Globus pallidus (tissue), 1 donor: ENCODE measurements around the gene RPL32.
"Not testable (repeated sequence)": the region's sequence is repeated elsewhere in the genome, so short reads cannot be mapped to it uniquely, and the experiment has no call there.

ENCODE experiments used
- DNase-seq: peaks from one replicate; pipeline ENCODE4 v3.0.0-alpha.2; 2015; ENCODE audit warnings: low spot score

RPL32 gene

DNA sequence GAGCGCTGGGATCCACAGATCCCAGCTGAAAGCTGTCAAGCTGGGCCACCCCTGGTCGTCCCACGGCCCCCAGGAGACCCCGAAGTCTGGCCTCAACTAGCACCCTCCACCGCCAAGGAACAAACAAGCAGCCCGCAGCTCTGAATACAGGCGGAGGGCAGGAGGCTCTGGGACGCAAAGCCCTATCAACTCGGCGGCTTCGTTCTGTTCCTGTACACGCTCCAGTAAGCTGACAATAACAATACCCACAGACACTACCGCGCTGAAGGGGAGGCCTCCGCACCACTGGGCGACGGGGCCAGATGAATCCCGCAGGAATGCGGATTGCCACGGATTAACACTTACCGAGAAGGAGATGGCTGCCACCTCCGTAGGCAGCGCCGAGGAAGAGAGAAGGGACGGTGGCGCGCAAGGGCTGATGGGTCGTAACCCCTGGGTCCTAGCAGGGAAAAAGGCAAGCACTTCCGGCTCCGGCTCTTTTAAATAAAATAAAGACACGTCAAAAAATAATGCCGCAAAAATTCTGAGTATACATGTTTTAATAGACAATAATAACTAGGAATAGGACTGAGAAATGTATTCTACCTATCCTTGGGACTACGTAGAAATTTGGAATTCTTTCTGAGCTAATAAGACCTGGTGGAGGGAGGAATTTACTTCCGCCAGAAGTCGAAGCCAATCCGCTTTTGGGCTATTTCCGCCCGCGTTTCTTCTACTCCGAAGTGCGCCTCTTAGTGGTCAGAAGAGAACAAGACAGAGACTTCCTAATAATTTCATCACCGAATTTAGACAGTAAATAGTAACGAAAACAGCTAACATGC lies at the start of gene RPL32:
Gene RPL32, minus strand, starts transcription at position 417 of the 821 bp plus-strand sequence. CDS start 1,328 bp downstream, outside the sequence.
- DNase-seq = peak; percentile 94

DNA sequence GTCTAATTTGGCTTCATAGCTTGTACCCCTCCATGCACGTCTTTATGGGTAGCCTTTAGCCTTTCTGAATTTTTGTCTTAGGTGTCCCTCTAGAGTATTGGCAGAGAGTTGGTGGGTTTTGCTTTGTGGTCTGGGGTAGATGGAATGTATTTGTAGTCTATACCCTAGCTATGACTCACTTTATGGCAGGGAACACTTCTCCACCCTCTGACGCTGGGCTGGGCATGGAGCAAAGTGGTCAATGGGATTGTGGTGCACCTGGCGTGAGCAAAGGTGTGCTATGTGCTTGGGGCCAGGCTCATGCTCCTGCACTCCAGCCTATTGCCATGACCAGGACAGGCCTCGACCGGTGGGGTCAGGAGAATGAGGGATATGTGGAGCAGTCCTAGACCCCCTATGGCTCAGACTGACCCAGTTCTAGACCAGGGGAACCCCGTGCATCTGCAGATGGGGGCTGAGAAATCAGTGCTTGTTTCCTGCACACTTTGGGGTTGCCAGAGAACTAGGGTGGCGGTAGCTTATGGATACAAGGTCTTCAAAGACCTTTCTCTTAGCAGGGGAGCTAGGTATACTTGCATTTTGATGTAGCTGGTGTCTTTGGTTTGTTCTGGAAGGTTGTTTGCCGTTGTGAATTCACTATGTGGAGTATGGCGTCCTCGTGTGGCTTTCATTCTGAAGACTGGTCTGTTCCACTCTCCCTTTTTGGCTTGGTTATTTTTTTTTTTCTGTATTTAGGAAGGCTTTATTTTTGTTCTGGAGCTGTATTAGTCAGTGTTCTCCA lies 49.4 kb upstream of the RPL32 start:
- DNase-seq = no peak

DNA sequence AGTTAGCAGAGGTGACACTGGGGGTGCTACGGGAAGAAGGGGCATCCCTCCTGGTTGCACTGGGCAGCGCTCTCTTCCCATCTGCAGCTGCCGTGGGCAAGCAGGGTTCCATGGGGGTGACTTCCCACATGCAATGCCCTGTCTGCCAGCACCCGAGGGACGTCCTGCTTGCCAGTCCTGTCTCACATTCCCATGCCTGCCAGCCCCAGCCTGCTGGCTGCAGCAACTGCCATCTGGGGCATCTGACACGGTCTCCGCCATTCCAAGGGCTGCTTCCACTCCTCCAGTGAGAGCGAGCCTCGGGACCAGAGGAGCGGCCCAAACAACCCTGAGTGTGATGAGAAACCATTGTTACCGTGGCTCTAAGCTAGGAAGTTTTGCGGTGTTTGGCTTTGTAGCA lies 45.4 kb upstream of the RPL32 start:
- no peak for DNase-seq

DNA sequence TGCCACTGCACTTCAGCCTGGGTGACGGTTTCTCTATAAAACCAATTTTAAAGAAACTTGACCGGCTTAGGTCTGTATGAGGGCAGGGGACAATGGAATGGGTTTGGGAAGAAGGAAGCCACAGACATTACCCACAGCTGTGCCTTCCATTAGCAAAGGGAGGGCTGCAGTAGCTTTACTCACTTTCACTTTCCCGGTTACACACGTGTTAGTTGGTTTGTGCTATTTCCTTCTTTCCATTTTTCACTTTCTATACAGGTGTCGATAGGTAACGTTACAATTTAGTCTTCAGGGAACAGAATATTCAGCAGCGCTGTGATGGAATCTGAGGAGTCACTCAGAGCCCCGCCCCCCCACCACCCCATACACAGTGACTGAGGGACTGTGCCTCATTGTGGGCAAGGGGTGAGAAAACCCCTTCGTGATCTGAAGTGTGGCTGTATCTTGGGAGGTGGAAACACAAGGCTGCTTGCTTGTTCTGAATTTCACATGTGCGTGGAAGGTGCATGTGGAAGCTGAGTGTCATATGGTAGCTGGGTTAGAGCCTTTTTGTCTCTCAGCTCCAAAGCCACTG lies 44.8 kb upstream of the RPL32 start:
- no peak for DNase-seq

DNA sequence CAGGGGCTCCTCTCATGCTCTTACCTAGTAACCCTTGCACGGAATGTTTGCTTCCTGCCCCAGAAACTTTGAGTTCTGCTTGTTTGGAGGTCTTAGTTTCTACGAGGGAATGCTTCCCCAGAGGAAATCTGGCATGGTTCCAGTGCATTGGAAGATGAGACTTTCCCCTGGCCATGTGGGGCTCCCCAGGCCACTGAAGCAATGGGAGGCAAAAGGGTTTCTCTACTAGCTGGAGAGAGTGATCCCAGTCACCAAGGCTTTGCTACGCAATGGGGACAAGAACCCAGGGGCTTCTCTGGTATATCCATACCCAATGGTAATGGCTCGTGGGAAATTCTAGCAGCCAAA lies 44.2 kb upstream of the RPL32 start:
- no peak for DNase-seq

DNA sequence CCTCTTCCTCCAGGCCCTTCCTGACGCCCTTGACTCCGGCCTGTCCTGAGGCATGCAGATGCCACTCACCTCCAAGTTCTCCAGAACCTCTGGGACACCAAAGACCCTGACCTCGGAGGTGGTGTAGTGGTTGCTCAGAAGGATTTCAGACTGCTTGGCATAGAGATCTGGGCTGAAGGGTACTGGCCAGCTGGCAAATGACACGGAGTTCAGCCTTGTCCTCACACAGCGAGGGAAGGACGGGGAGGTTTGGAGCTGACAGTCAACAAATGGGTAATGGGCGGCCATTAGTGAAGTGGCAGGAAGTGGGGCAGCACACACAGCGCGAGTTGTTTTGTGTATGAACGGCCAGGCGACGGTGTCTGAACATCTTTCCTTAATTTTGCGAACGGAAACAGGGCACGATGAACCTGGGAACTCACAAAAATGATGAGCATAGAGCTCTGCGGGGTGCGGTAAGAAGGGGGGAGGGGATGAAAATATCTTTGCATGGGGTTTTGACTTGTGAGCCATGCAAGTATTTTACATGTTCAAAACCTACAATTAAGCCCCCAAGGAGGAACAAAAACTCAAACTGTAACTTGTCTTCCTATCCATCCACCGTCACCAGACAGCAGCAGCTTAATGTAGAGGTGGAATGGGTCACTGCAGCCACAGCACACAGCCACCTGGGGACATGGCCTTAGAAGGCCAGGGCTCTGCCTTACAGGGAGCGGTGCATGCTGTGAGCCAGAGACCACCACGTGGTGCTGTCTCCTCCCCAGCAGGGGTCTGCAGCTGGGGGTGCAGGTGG lies 43.6 kb upstream of the RPL32 start:
- DNase-seq = no peak

DNA sequence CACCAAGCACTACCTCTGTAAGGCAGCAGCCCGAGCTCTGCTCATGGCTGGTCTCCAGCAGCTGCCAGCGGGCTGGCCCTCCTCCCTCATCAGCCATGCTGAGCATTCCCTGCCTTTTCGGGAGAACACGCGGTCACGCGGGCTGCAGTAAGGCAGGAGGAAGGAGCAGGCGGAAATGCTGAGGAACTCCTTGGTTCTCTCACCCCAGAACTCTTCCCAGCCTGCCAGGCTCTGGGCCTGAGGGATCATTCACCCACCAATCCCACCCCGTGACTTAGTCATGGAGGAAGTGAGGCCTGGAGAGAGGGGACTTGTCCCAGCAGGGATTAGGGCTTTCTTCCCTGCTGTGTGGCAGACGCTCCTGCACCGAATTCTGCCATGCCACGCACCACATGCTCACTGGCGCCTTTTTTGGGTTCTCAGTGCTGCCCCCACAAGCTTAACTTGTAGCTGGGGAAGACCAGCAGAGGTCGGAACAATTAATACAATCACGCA lies 42.9 kb upstream of the RPL32 start:
- DNase-seq = peak; percentile 61

DNA sequence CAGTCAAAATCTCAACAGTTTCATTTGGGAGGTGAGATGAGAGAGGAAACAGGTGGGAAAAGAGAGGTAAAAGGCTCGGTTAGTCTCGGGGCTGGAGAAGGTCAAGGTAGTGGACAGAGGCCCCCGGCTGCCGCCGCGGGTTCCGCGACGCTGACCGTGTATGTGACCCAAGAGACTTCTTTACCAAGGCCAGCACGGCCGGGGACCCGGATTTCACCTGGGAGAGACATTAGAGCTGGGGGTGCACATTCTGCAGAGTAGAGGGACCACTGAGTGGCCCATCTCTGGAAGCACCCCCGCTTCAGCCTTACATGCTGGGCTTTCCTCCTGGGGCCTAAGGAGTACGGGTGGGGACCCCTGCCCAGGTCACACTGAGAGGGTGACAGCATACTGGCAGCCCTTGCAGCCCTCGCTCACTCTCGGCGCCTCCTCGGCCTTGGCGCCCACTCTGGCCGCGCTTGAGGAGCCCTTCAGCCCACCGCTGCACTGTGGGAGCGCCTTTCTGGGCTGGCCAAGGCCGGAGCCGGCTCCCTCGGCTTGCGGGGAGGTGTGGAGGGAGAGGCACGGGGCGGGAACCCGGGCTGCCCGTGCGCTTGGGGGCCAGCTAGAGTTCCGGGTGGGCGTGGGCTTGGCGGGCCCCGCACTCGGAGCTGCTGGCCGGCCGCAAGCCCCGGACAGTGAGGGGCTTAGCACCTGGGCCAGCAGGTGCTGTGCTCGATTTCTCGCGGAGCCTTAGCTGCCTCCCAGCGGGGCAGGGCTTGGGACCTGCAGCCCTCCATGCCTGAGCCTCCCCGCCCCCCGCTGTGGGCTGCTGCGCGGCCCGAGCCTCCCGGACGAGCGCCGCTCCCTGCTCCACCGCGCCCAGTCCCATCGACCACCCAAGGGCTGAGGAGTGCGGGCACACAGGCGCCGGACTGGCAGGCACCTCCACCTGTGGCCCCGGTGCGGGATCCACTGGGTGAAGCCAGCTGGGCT lies 41.3 kb upstream of the RPL32 start:
- no peak for DNase-seq

DNA sequence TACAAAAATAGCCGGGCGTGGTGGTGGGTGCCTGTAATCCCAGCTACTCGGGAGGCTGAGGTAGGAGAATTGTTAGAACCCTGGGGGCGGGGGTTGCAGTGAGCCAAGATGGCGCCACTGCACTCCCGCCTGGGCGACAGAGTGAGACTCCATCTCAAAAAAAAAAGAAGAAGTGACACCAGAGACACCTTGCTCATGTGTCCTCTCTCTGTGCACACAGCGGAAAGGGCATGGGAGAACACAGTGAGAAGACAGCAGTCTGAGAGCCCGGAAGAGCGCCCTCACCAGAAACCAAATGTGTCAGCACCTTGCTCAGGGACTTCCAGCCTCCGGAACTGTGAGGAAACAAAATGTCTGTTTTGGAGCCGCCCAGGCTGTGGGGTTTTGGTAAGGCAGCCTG lies 40.5 kb upstream of the RPL32 start:
- DNase-seq = not testable (repeated sequence)

DNA sequence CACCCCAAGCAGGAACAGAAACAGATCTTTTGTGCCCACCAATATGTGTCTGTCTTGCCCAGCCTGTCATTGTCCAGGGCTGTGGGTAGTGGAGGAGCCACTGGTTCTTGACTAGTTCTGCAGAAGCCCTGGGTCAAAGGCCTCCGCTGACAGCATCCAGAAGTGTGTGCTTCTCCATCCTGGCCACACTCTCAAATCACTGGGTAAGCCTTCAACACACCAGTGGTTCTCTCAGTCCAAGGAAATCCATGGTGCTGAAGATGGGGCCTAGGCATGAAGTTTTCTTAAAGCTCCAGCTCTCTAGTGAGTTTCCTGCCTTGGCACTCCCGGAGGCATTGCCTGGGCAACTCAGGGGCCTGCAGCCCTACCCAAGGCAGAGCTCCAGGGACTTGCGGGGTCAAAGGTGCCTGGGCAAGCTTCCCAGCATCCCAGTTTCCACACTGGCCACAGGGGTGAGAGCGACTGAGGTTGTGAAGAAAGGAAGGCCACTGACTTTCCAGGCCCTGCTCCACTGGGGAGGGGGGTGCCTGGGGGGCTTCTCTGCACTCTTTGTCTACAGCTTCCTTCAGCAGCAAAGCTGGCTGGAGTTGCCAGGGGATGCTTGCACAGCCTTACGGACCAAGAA lies 37.9 kb upstream of the RPL32 start:
- peak; percentile 48 for DNase-seq

DNA sequence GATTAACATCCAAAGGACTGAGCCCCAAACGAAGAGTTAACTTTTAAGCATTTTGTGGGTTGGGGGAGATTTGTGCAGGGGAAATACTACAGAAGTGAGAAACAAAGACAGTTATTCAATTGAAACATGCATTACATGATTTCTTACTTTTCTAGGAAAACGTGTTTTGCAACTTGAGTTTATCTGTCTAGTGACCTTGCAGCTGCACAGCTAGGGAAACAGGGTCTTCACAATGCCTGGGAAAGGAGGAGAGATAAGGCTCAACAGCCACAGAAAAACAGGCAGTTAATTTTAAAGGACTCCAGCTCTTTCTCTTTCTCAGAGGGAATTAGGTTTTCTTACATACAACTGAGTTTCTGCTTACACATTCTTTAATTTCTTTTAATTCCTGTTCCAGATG lies 37.4 kb upstream of the RPL32 start:
- not testable (repeated sequence) for DNase-seq

DNA sequence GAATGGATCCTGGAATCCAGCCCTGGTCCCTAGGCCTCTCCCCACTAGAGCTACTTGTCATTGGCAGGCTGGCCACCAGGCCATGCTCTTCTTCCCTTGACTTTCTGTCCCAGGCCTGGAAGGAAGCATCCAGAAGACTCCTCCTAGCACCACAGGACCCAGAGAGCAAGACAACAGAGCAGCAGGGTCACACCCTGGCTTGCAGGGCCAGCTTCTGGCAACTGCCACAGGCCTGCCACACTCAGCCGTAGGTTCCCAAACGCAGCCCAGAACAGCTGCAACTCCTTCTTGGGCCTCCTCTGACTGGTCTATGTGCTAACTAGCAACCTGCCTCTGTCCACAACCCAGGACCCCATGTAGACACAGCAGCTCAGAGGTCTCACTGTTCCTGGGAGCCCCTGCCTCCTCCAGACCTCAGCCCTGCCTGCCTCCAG lies 36.8 kb upstream of the RPL32 start:
- no peak for DNase-seq

DNA sequence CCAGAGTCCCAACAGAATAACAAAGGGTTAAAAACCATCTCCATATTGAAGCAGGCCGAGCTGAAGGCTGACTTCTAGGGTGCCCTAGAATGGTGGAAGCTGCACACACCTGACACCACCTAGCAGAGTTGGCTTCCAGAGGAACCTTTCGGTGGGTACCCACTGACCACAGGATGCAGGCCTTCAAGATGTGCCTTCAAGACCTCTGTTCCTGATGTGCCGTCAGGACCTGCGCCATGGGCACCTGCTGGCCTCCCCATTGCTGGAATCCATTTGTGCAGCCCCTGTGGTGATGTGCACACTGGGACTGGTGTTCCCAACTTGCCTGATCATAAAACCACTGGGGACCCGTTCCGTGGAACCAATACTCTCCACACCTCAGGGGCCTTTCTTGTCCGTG lies 35.7 kb upstream of the RPL32 start:
- no peak for DNase-seq

DNA sequence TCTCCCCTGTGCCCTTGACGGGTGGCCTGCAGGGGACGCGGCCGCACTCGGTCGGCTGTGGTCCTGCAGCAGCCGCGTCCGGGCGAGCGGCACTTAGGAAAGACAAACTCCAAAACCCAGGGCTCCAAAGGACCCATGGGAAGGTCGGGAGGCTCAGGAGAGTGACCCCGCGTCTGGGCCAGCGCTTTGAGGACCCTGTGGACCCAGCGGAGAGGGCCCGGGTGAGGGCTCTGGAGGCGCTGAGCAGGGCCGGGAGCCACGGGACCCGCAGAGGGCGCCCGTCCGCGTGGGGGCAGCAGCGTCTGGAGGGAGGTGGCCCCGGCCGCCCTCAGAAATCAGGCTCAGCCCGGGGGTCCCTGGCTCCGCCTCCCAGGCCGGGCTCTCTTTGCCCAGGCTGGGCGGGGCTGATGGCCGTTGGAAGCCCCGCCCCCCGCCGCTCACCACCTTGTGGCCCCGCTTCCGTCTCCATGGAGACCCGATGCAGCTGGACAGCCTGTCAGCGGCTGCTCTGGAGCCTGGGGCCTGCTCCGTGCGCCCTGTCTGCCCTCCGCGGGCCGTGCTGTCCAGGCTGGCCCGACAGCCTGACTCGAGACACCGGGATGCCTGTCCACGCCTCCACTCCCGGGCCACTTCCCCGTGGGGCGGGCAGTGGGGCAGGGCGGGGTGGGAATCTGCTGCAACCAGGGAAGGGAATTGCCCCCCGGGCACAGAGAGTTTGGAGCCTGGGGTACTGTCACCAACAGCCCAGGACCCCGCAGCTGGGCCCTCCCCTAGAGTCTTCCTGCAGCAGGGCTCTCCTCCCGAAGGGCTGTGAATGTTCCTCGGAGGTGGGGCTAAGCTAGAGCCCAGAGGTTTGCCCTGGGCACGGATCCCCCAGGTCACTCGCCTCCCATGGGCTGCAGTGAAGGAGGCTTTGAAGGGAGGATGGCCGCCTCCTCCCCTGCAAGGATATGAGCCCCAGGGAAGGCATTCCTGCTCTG lies 34.8 kb upstream of the RPL32 start:
- DNase-seq = no peak

DNA sequence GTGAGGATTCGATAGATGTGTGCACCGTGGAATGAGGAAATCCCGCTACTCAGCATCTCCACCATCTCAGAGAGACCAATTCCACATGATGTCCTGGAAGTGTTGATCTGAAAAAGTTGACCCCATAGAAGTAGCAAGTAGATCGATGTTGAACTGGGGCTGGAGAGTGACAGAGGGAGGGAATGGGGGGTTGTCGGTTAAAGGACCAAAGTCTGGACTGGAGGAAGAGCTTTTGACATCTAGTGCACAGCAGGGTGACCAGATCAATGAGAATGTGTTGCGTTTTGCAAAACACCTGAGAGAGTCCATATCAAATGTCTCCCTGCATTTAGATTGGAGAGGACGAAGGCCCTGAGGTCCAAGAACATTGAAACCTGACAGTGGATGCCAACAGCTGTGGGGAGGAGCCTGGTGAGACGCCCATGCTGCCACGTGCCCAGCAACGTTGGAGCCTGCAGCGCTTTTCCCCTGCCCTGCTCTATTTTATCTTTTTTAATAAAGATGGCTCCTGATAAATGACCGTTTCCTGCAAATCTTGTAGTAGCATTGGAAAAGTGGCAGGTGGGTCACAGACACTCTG lies 30.1 kb upstream of the RPL32 start:
- no peak for DNase-seq

DNA sequence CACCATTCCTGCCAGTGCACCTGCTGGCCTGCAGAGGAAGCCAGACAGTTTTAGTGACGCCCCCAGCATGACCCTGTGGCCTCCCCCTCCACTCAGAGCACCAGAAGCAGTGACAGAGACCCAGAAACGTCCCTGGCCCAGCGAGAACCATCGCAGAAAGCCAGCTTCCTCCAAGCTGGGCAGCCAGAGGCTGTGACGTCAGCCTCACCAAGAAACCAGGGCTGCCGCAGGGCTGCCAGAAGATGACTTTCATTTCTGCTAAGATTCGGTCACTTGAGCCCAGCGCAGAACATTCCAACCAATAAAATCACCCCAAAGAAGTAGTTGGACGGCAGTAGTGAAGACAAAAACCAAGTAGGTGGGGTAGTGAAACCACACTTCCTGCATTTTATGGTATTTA lies 29.6 kb upstream of the RPL32 start:
- DNase-seq = no peak

DNA sequence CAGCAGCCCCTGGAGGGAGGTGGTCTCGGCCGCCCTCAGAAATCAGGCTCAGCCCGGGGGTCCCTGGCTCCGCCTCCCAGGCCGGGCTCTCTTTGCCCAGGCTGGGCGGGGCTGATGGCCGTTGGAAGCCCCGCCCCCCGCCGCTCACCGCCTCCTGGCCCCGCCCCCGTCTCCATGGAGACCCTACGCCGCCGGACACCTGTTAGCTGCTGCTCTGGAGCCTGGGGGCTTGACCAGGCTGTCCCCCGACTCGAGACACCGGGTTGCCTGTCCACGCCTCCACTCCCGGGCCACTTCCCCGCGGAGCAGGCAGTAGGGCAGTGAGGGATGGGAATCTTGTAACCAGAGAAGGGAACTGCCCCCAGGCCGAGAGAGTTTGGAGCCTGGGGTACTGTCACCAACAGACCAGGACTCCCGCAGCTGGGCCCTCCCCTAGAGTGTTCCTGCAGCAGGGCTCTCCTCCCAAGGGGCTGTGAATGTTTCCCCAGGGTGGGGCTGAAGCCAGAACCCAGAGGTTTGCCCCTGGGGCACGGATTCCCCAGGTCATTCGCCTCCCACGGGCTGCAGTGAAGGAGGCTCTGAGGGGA lies 27.8 kb upstream of the RPL32 start:
- DNase-seq = no peak
